HepG2 (cell line): ENCODE measurements around the gene RPP25L. TPM values are rescaled to one million over a fixed set of nuclear protein-coding genes. Genes with fewer than 3 reads are reported as not detected.

Experiments
- ELF3 ChIP-seq: IDR thresholded peaks from 2 replicates; pipeline ENCODE4 v1.6.1; 2016; ENCODE audit warnings: missing genetic modification reagents, missing compliant biosample characterization
- EP300 ChIP-seq, 3 experiments: sonication (generic) in 1 of 3; formaldehyde crosslinking in 1 of 3; IDR thresholded peaks; 2 replicates each; pipeline versions ENCODE4 v1.5.1 to v1.6.1; 2011 to 2020; ENCODE audit warnings: low read depth in 2 of 3, low read length in 2 of 3, borderline replicate concordance in 1 of 3, improper control_type of control experiment in 1 of 3, mild to moderate bottlenecking in 1 of 3, missing genetic modification reagents in 1 of 3, moderate library complexity in 1 of 3
- FOSL2 ChIP-seq: sonication (generic); formaldehyde crosslinking; IDR thresholded peaks from 2 replicates; pipeline ENCODE4 v1.4.0; 2020; ENCODE audit warnings: missing genetic modification reagents
- HNRNPUL1 ChIP-seq: fragments of 200-400 bp; formaldehyde crosslinking; IDR thresholded peaks from 2 replicates; pipeline ENCODE4 v1.6.1; 2017; ENCODE audit warnings: low read depth, mild to moderate bottlenecking, low read length, moderate library complexity
- JDP2 ChIP-seq: sonication (generic); formaldehyde crosslinking; IDR thresholded peaks from 2 replicates; pipeline ENCODE4 v1.8.1; 2022; ENCODE audit warnings: missing genetic modification reagents, borderline replicate concordance
- SUZ12 ChIP-seq: fragments of 150-350 bp; IDR thresholded peaks from 2 replicates; pipeline ENCODE4 v1.6.1; 2014; ENCODE audit warnings: low read depth, low read length
- TBX3 ChIP-seq: fragments of 450-650 bp; IDR thresholded peaks from 2 replicates; pipeline ENCODE4 v1.6.1; 2017; ENCODE audit warnings: antibody characterized with exemption, mild to moderate bottlenecking, inconsistent platforms, borderline replicate concordance
- TGIF2 ChIP-seq: IDR thresholded peaks from 2 replicates; pipeline ENCODE4 v1.6.1; 2016; ENCODE audit warnings: control low read depth, missing compliant biosample characterization
- YEATS4 ChIP-seq: sonication (generic); formaldehyde crosslinking; IDR thresholded peaks from 2 replicates; pipeline ENCODE4 v1.4.0; 2020; ENCODE audit warnings: missing genetic modification reagents, borderline replicate concordance
- ZMYM4 ChIP-seq: sonication (generic); formaldehyde crosslinking; IDR thresholded peaks from 2 replicates; pipeline ENCODE4 v1.8.1; 2023; ENCODE audit warnings: mild to moderate bottlenecking, missing genetic modification reagents
- ZNF3 ChIP-seq: IDR thresholded peaks from 2 replicates; pipeline ENCODE4 v1.7.0; 2017; ENCODE audit warnings: inconsistent platforms
- ZNF350 ChIP-seq: sonication (generic); formaldehyde crosslinking; IDR thresholded peaks from 2 replicates; pipeline ENCODE4 v1.4.0; 2020; ENCODE audit warnings: mild to moderate bottlenecking, low read depth, missing genetic modification reagents, borderline replicate concordance
- ZNF672 ChIP-seq: sonication (generic); formaldehyde crosslinking; IDR thresholded peaks from 2 replicates; pipeline ENCODE4 v1.8.1; 2022; ENCODE audit warnings: missing genetic modification reagents
- ZNF775 ChIP-seq: sonication (generic); formaldehyde crosslinking; IDR thresholded peaks from 2 replicates; pipeline ENCODE4 v1.4.0; 2020; ENCODE audit warnings: missing genetic modification reagents, mild to moderate bottlenecking, moderate library complexity, borderline replicate concordance
- ZSCAN30 ChIP-seq: sonication (generic); formaldehyde crosslinking; IDR thresholded peaks from 2 replicates; pipeline ENCODE4 v1.5.0; 2020; ENCODE audit warnings: mild to moderate bottlenecking, missing genetic modification reagents
- polyA plus RNA-seq, 8 experiments: library from polyadenylated mRNA; depleted of rRNA in 3 of 8; stranded (reverse) in 7 of 8; unstranded in 1 of 8; fragments of >200 nt; fragmentation: Illumina TruSeq in 4 of 8; extraction: Trizol in 4 of 8; gene quantifications; 2 replicates each; pipeline versions ENCODE4 v1.2.1 to v1.2.3, GENCODE V29; 2011 to 2016; ENCODE audit warnings: low read depth in 4 of 8, missing spikeins in 1 of 8, mixed read lengths in 1 of 8; ENCODE audit not compliant: insufficient read depth in 1 of 8
- total RNA-seq, 5 experiments: library from RNA; depleted of rRNA; stranded (reverse); fragments of >200 nt; fragmentation: Illumina TruSeq; extraction: Trizol; gene quantifications; 2 replicates each; pipeline ENCODE4 v1.2.3, GENCODE V29; 2016; ENCODE audit warnings: low read depth in 1 of 5
- TF ChIP-seq, protein P1 (sequence below): IDR thresholded peaks from 2 replicates; pipeline ENCODE4 v1.6.1; 2012; ENCODE audit warnings: low read depth, low read length, improper control_type of control experiment
- TF ChIP-seq, protein P2 (sequence below): sonication (generic); formaldehyde crosslinking; IDR thresholded peaks from 2 replicates; pipeline ENCODE4 v1.5.0; 2020; ENCODE audit warnings: missing genetic modification reagents
- TF ChIP-seq, protein P3 (sequence below): IDR thresholded peaks from 2 replicates; pipeline ENCODE4 v1.6.1; 2016
- TF ChIP-seq, protein P4 (sequence below): IDR thresholded peaks from 2 replicates; pipeline ENCODE4 v1.6.1; 2018; ENCODE audit warnings: missing genetic modification reagents
- TF ChIP-seq, protein P5 (sequence below), 2 experiments: sonication (generic) in 1 of 2; formaldehyde crosslinking in 1 of 2; IDR thresholded peaks; 2 replicates each; pipeline versions ENCODE4 v1.5.1 to v1.6.1; 2011 to 2020; ENCODE audit warnings: borderline replicate concordance in 1 of 2, low read depth in 1 of 2, low read length in 1 of 2, mild to moderate bottlenecking in 1 of 2, missing genetic modification reagents in 1 of 2, moderate library complexity in 1 of 2

RPP25L gene
- total and polyA plus RNA-seq, 2 of the 13 experiments (the other 11 are each of a cell fraction or from before 2014, with no cell fraction given): 24.5 to 27.3 TPM

DNA sequence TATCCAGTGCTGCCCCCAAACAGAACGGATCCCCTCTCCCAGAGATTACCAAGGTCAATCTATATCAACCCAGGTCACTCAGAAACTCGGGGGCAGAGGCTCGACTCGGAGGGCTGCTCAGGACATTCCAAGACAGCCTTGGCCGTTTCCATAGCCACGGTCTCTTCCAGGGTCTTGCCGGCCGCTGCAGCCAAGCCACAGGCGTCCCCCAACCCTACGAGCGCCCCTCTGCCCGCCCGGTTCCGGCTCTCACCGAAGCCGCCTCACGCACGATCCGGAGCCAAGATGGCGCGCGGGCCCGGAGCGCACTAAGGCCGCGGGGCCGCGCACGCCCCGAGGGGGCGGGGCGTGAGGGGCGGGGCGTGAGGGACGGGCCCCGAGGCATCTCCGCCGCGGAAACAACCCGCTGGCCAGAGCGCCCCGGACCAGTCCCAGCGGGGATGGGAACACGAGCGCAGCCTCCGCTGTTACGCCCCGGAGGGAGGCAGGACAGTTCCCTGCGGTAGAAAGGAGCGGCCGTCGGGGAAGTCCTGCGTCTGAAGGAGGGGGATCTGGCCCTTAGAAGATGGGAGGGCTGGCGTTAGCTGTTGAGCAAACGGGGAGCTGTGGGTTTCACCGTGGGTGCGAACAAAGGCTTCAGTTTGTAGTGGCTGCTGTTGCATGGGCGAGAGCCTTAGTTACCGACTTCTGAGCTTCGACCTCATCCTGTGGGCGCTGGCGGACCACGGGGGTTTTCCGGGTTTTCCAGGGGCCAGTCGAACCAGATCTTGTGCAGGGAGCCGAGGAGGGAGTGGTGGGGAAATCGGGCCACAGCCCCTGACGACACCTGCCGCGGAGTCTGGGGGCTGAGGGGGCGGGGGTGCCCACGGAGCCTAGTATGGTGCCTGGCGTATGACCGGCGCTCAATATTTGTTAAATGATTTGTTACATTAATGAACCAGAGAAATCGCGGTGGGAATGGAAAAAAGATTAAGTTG lies at the start of gene RPP25L (continued):
- TF ChIP-seq, protein P1, sequence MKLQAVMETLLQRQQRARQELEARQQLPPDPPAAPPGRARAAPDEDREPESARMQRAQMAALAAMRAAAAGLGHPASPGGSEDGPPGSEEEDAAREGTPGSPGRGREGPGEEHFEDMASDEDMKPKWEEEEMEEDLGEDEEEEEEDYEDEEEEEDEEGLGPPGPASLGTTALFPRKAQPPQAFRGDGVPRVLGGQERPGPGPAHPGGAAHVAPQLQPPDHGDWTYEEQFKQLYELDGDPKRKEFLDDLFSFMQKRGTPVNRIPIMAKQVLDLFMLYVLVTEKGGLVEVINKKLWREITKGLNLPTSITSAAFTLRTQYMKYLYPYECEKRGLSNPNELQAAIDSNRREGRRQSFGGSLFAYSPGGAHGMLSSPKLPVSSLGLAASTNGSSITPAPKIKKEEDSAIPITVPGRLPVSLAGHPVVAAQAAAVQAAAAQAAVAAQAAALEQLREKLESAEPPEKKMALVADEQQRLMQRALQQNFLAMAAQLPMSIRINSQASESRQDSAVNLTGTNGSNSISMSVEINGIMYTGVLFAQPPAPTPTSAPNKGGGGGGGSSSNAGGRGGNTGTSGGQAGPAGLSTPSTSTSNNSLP: no peak
- TF ChIP-seq SUZ12: no peak
- no peak for TF ChIP-seq ZNF3
- no peak for TF ChIP-seq TBX3
- TF ChIP-seq ZNF775 (CRISPR knock-in tag): no peak
- TF ChIP-seq, protein P2, sequence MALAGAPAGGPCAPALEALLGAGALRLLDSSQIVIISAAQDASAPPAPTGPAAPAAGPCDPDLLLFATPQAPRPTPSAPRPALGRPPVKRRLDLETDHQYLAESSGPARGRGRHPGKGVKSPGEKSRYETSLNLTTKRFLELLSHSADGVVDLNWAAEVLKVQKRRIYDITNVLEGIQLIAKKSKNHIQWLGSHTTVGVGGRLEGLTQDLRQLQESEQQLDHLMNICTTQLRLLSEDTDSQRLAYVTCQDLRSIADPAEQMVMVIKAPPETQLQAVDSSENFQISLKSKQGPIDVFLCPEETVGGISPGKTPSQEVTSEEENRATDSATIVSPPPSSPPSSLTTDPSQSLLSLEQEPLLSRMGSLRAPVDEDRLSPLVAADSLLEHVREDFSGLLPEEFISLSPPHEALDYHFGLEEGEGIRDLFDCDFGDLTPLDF (CRISPR knock-in tag): no peak
- peak; percentile 81 for TF ChIP-seq YEATS4
- TF ChIP-seq, protein P3, sequence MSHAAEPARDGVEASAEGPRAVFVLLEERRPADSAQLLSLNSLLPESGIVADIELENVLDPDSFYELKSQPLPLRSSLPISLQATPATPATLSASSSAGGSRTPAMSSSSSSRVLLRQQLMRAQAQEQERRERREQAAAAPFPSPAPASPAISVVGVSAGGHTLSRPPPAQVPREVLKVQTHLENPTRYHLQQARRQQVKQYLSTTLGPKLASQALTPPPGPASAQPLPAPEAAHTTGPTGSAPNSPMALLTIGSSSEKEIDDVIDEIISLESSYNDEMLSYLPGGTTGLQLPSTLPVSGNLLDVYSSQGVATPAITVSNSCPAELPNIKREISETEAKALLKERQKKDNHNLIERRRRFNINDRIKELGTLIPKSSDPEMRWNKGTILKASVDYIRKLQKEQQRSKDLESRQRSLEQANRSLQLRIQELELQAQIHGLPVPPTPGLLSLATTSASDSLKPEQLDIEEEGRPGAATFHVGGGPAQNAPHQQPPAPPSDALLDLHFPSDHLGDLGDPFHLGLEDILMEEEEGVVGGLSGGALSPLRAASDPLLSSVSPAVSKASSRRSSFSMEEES (CRISPR knock-in tag): 0 out of 2 replicates have a peak, but pooled peaks have one; percentile 23
- peak; percentile 53 for TF ChIP-seq TGIF2 (CRISPR knock-in tag)
- TF ChIP-seq JDP2 (CRISPR knock-in tag): no peak
- TF ChIP-seq HNRNPUL1: no peak
- TF ChIP-seq FOSL2 (CRISPR knock-in tag): peak; percentile 30; the same call in 1 of the 2 replicates
- TF ChIP-seq ZNF350 (CRISPR knock-in tag): peak; percentile 26; the same call in 1 of the 2 replicates
- TF ChIP-seq EP300 (IDR thresholded peaks at IDR 0.05; ENCODE audit: low read depth in 2 of 2, low read length in 2 of 2): no peak
- TF ChIP-seq EP300 (CRISPR knock-in tag; IDR thresholded peaks at IDR 0.05; ENCODE audit: borderline replicate concordance): no peak
- TF ChIP-seq, protein P4, sequence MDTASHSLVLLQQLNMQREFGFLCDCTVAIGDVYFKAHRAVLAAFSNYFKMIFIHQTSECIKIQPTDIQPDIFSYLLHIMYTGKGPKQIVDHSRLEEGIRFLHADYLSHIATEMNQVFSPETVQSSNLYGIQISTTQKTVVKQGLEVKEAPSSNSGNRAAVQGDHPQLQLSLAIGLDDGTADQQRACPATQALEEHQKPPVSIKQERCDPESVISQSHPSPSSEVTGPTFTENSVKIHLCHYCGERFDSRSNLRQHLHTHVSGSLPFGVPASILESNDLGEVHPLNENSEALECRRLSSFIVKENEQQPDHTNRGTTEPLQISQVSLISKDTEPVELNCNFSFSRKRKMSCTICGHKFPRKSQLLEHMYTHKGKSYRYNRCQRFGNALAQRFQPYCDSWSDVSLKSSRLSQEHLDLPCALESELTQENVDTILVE (CRISPR knock-in tag): 0 out of 2 replicates have a peak, but pooled peaks have one; percentile 66
- no peak for TF ChIP-seq ZNF672 (CRISPR knock-in tag)
- TF ChIP-seq ELF3 (CRISPR knock-in tag): peak; percentile 47; the same call in 1 of the 2 replicates
- no peak for TF ChIP-seq ZMYM4 (CRISPR knock-in tag)
- TF ChIP-seq, protein P5, sequence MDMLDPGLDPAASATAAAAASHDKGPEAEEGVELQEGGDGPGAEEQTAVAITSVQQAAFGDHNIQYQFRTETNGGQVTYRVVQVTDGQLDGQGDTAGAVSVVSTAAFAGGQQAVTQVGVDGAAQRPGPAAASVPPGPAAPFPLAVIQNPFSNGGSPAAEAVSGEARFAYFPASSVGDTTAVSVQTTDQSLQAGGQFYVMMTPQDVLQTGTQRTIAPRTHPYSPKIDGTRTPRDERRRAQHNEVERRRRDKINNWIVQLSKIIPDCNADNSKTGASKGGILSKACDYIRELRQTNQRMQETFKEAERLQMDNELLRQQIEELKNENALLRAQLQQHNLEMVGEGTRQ (IDR thresholded peaks at IDR 0.05; ENCODE audit: low read depth, low read length): no peak
- TF ChIP-seq, protein P5 (CRISPR knock-in tag; IDR thresholded peaks at IDR 0.05; ENCODE audit: borderline replicate concordance): no peak
- TF ChIP-seq ZSCAN30: no peak
